Measurements from ENCODE around the gene CMKLR1. TPM values are rescaled to one million over a fixed set of nuclear protein-coding genes. Genes with fewer than 3 reads are reported as not detected.

Gene CMKLR1
- total RNA-seq, 1 donor from 2014 or later: not detected

DNA sequence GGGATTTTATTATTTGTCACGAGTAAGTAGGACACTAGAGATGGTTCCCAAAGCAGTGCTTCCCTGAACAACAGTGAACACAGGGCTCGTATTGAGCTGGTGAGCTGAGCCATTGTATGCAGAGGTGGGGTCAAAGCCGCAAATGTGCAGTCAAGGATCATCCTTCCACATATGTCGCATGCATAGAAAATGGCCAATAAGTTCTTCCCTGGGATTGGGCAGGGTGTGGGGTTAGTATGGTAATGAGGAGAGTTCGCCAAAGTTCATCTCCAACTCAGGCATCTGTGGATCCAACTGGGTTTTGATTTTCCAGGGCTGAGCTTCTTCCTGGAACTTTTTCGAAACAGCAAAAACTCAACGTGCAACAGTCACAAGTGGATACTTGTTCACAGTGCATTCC, 86.6 kb downstream of the CMKLR1 start:
- Mint-ChIP-seq H3K4me3 (peak overlapping the region; percentile 14), H3K36me3 (no peaks in the 10 kb centered on the region), H3K27me3 (ENCODE audit: insufficient read depth, low read depth) (peaks cover 18% of the 10 kb centered on the region), H3K4me1 (peaks cover 73% of the 10 kb centered on the region), H3K9me3 (peaks cover 7% of the 10 kb centered on the region), H3K27ac (peak overlapping the region; percentile 94)
- Histone ChIP-seq H3K79me2 (ENCODE audit: low read depth) (no peaks in the 10 kb centered on the region), H3K9me3 (ENCODE audit: low read depth) (no peaks in the 10 kb centered on the region), H3K27ac (no peak overlapping the region), H3K9ac (no peak overlapping the region), H3K27me3 (no peaks in the 10 kb centered on the region), H3F3A (ENCODE audit: low read depth) (no peaks in the 10 kb centered on the region), H3K4me3 (no peak overlapping the region), H3K4me1 (peaks cover 24% of the 10 kb centered on the region), H3K4me2 (peak overlapping the region; percentile 57), H4K20me1 (ENCODE audit: low read depth) (no peaks in the 10 kb centered on the region), H2AFZ (replicated peaks) (peak overlapping the region; percentile 65), H3K36me3 (no peaks in the 10 kb centered on the region)
- no peak for DNase-seq (ENCODE audit: low spot score)
- TF ChIP-seq CTCF (IDR thresholded peaks at IDR 0.05): no peak
- no peak for TF ChIP-seq EZH2 (IDR thresholded peaks at IDR 0.05)
- no peak for TF ChIP-seq EZH2phosphoT487 (IDR thresholded peaks at IDR 0.05)

GRCh38 chr12:108248011-108248410, 91.1 kb downstream of the CMKLR1 start:
- Histone ChIP-seq H3F3A (ENCODE audit: low read depth) (no peaks in the 10 kb centered on the region), H3K4me2 (no peak overlapping the region), H3K9me3 (ENCODE audit: low read depth) (no peaks in the 10 kb centered on the region), H3K27ac (no peak overlapping the region), H3K4me3 (no peak overlapping the region), H3K27me3 (no peaks in the 10 kb centered on the region), H2AFZ (replicated peaks) (no peak overlapping the region), H3K9ac (no peak overlapping the region), H4K20me1 (ENCODE audit: low read depth) (no peaks in the 10 kb centered on the region), H3K79me2 (ENCODE audit: low read depth) (no peaks in the 10 kb centered on the region), H3K4me1 (peaks cover 8% of the 10 kb centered on the region), H3K36me3 (no peaks in the 10 kb centered on the region)
- H3K9me3 Mint-ChIP-seq: peaks cover 7% of the 10 kb centered on the region
- no peak for DNase-seq (ENCODE audit: low spot score)
- no peak for TF ChIP-seq CTCF (IDR thresholded peaks at IDR 0.05)
- TF ChIP-seq EZH2 (IDR thresholded peaks at IDR 0.05): no peak
- no peak for TF ChIP-seq EZH2phosphoT487 (IDR thresholded peaks at IDR 0.05)
- H3K4me3 Mint-ChIP-seq: no peak overlapping the region
- H3K4me1 Mint-ChIP-seq: peaks cover 33% of the 10 kb centered on the region
- peaks cover 13% of the 10 kb centered on the region for H3K27me3 Mint-ChIP-seq (ENCODE audit: insufficient read depth, low read depth)
- no peak overlapping the region for H3K27ac Mint-ChIP-seq
- H3K36me3 Mint-ChIP-seq: no peaks in the 10 kb centered on the region

DNA sequence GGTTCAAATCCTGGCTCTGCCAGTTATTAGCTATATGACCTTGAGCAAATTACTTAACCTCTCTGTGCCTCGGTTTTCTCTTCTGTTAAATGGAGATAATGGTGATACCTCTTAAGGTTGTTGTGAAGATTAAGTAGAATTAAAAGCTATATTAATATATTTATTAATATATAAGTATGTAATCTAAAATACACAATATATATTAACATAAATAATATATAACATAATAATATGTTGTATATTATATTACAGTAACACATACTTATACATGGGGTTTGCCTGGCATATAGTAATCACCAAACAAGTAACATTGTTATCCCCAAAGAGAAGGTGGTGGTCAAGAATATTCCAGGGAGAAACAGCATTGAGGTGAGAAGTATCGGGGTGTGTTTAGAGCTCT, 92.0 kb downstream of the CMKLR1 start:
- no peaks in the 10 kb centered on the region for H3K36me3 ChIP-seq
- Mint-ChIP-seq H3K36me3 (no peaks in the 10 kb centered on the region), H3K27ac (no peak overlapping the region), H3K4me1 (peaks cover 30% of the 10 kb centered on the region), H3K9me3 (peaks cover 7% of the 10 kb centered on the region), H3K27me3 (ENCODE audit: insufficient read depth, low read depth) (peaks cover 12% of the 10 kb centered on the region), H3K4me3 (no peak overlapping the region)
- no peaks in the 10 kb centered on the region for H3K27me3 ChIP-seq
- TF ChIP-seq CTCF (IDR thresholded peaks at IDR 0.05) (no peak), EZH2phosphoT487 (IDR thresholded peaks at IDR 0.05) (no peak), EZH2 (IDR thresholded peaks at IDR 0.05) (no peak)
- H3F3A ChIP-seq (ENCODE audit: low read depth): no peaks in the 10 kb centered on the region
- no peak for DNase-seq (ENCODE audit: low spot score)
- H2AFZ ChIP-seq (replicated peaks): no peak overlapping the region
- no peaks in the 10 kb centered on the region for H3K4me1 ChIP-seq
- H3K4me3 ChIP-seq: no peak overlapping the region
- H3K79me2 ChIP-seq (ENCODE audit: low read depth): no peaks in the 10 kb centered on the region
- no peak overlapping the region for H3K4me2 ChIP-seq
- H3K9ac ChIP-seq: no peak overlapping the region
- H3K27ac ChIP-seq: no peak overlapping the region
- H3K9me3 ChIP-seq (ENCODE audit: low read depth): no peaks in the 10 kb centered on the region
- H4K20me1 ChIP-seq (ENCODE audit: low read depth): no peaks in the 10 kb centered on the region

Data from neural progenitor cell (in vitro differentiated cells).